Ishikawa (cell line): ENCODE measurements around the gene SREBF1.

Experiments used
- NFIC ChIP-seq: IDR thresholded peaks from 2 replicates; pipeline ENCODE4 v1.6.1; 2012
- TAF1 ChIP-seq: IDR thresholded peaks from 2 replicates; pipeline ENCODE4 v1.6.1; 2012; ENCODE audit warnings: low read depth, mild to moderate bottlenecking

GRCh38 chr17:17884391-17885357 lies 47.9 kb upstream of the SREBF1 start:
- TF ChIP-seq NFIC = no peak
- TF ChIP-seq TAF1 = no peak
